Measurements from ENCODE around the gene ZSCAN23. TPM values are rescaled to one million over a fixed set of nuclear protein-coding genes. Genes with fewer than 3 reads are reported as not detected.

ZSCAN23 gene
- total and polyA plus RNA-seq, 9 donors = 2.0 to 6.8 (median 4.1) TPM

- no peaks in the 10 kb centered on the region for H3K36me3 ChIP-seq
- H3K4me3 ChIP-seq = no peak overlapping the region
- no peak for DNase-seq
- peaks cover 5% of the 10 kb centered on the region for H3K4me1 ChIP-seq (ENCODE audit: insufficient read depth)
- WGBS, 3 donors = 93 to 99% (median 98%) methylated on average over 4 of the region's 4 CpGs
- peaks cover 0 to 5% of the 10 kb centered on the region in 2 donors for H3K9me3 ChIP-seq
- intact Hi-C loops (cut with DNase I) = no loop called here
- TF ChIP-seq CTCF (IDR thresholded peaks at IDR 0.05) (no peak), POLR2A (IDR thresholded peaks at IDR 0.05) (no peak), EP300 (IDR thresholded peaks at IDR 0.05) (no peak)
- no peak overlapping the region for H3K27ac ChIP-seq
- H3K27me3 ChIP-seq = no peaks in the 10 kb centered on the region
Observed at GRCh38 chr6:28395918-28396317, 47.4 kb downstream of the ZSCAN23 start.

- WGBS, 3 donors = 69 to 87% (median 72%) methylated on average over 5 of the region's 5 CpGs
- intact Hi-C loops (cut with DNase I) = no loop called here
- Histone ChIP-seq H3K27ac (no peak overlapping the region), H3K4me3 (no peak overlapping the region), H3K4me1 (ENCODE audit: insufficient read depth) (peaks cover 5% of the 10 kb centered on the region), H3K27me3 (no peaks in the 10 kb centered on the region), H3K36me3 (no peaks in the 10 kb centered on the region), H3K9me3 (peaks cover 0 to 5% of the 10 kb centered on the region in 2 donors)
- TF ChIP-seq POLR2A (IDR thresholded peaks at IDR 0.05) = no peak
- no peak for DNase-seq
Observed at GRCh38 chr6:28393912-28394662, 49.2 kb downstream of the ZSCAN23 start.

- Histone ChIP-seq H3K27me3 (no peaks in the 10 kb centered on the region), H3K4me3 (no peak overlapping the region), H3K4me1 (ENCODE audit: insufficient read depth) (no peaks in the 10 kb centered on the region), H3K27ac (no peak overlapping the region), H3K9me3 (peaks cover 0 to 5% of the 10 kb centered on the region in 2 donors), H3K36me3 (no peaks in the 10 kb centered on the region)
- TF ChIP-seq EP300 (IDR thresholded peaks at IDR 0.05) = no peak
- no peak for TF ChIP-seq POLR2A (IDR thresholded peaks at IDR 0.05)
- no peak for TF ChIP-seq CTCF (IDR thresholded peaks at IDR 0.05)
- DNase-seq = no peak
- intact Hi-C loops (cut with DNase I) = no loop called here
- 96 to 98% (median 96%) methylated on average over 8 of the region's 8 CpGs for WGBS, 3 donors
Observed at GRCh38 chr6:28390688-28391087, 52.6 kb downstream of the ZSCAN23 start.

- H3K36me3 ChIP-seq = no peaks in the 10 kb centered on the region
- intact Hi-C loops (cut with DNase I) = no loop called here
- no peak for DNase-seq
- H3K4me3 ChIP-seq = no peak overlapping the region
- no peaks in the 10 kb centered on the region for H3K27me3 ChIP-seq
- 60 to 64% (median 64%) methylated on average over 2 of the region's 2 CpGs for WGBS, 3 donors
- no peak for TF ChIP-seq EP300 (IDR thresholded peaks at IDR 0.05)
- no peak for TF ChIP-seq POLR2A (IDR thresholded peaks at IDR 0.05)
- TF ChIP-seq CTCF (IDR thresholded peaks at IDR 0.05) = no peak
- H3K9me3 ChIP-seq = no peaks in the 10 kb centered on the region
- no peak overlapping the region for H3K27ac ChIP-seq
- H3K4me1 ChIP-seq (ENCODE audit: insufficient read depth) = no peaks in the 10 kb centered on the region
Observed at GRCh38 chr6:28384143-28384533, 59.2 kb downstream of the ZSCAN23 start.
